A673 (cell line): ENCODE measurements around the gene PLVAP. TPM values are rescaled to one million over a fixed set of nuclear protein-coding genes. Genes with fewer than 3 reads are reported as not detected.
A peak's percentile ranks its signal among the peaks of the same experiment; 100 is the strongest.

Experiments used
- BruUV-seq: library from RNA; stranded (reverse); fragments of 400-500 nt; replicated peaks from 2 replicates; lab custom pipeline; 2021; lab: Mats Ljungman, UMichigan
- CTCF ChIA-PET: fragments of 300-600 bp; sonication (Branson Sonifier 250); formaldehyde crosslinking; loops from one replicate; lab custom pipeline; 2022; ENCODE audit warnings: antibody characterized with exemption; lab: Charles Lee
- POLR2A ChIA-PET: fragments of 300-600 bp; sonication (Branson Sonifier 250); formaldehyde crosslinking; loops from one replicate; lab custom pipeline; 2022; ENCODE audit warnings: antibody characterized with exemption; ENCODE audit not compliant: low non-redundant PET; lab: Charles Lee
- DNase-seq: peaks from one replicate; pipeline ENCODE4 v3.0.0-alpha.2; 2015; ENCODE audit warnings: low spot score
- H3K27ac ChIP-seq: fragments of 200-600 bp; sonication (generic); 2 replicates; pipeline ENCODE4 v1.5.1; 2016; ENCODE audit warnings: mixed run types, low read depth, mild to moderate bottlenecking, mixed read lengths, antibody characterized with exemption, low read length; ENCODE audit not compliant: poor library complexity, severe bottlenecking
- H3K27me3 ChIP-seq: fragments of 200-600 bp; sonication (generic); replicated peaks from 2 replicates; pipeline ENCODE4 v1.6.1; 2017; ENCODE audit warnings: mixed run types, low read depth, mild to moderate bottlenecking, mixed read lengths, antibody characterized with exemption, low read length; ENCODE audit not compliant: insufficient read depth, poor library complexity
- H3K36me3 ChIP-seq: fragments of 200-600 bp; sonication (generic); 2 replicates; pipeline ENCODE4 v1.6.1; 2016; ENCODE audit warnings: mixed run types, mild to moderate bottlenecking, mixed read lengths, antibody characterized with exemption, low read length; ENCODE audit not compliant: insufficient read depth, poor library complexity, severe bottlenecking
- H3K4me1 ChIP-seq: fragments of 200-600 bp; sonication (generic); 2 replicates; pipeline ENCODE4 v1.6.1; 2017; ENCODE audit warnings: mixed run types, mild to moderate bottlenecking, mixed read lengths, antibody characterized with exemption, low read length; ENCODE audit not compliant: insufficient read depth, poor library complexity, severe bottlenecking
- H3K4me3 ChIP-seq: fragments of 200-600 bp; sonication (generic); 2 replicates; pipeline ENCODE4 v1.5.1; 2016; ENCODE audit warnings: low read depth, mixed run types, mild to moderate bottlenecking, mixed read lengths, low read length; ENCODE audit not compliant: poor library complexity, severe bottlenecking
- H3K9me3 ChIP-seq: fragments of 200-600 bp; sonication (generic); 2 replicates; pipeline ENCODE4 v1.6.1; 2016; ENCODE audit warnings: mixed run types, low read depth, mild to moderate bottlenecking, mixed read lengths, antibody characterized with exemption, low read length; ENCODE audit not compliant: poor library complexity, severe bottlenecking
- EZH2 ChIP-seq: fragments of 200-600 bp; sonication (generic); IDR thresholded peaks from 2 replicates; pipeline ENCODE4 v1.6.1; 2017; ENCODE audit warnings: borderline replicate concordance, low read depth, mild to moderate bottlenecking, mixed read lengths, antibody characterized with exemption, low read length; ENCODE audit not compliant: poor library complexity, severe bottlenecking
- intact Hi-C: fragments of 100-400 bp; cut with micrococcal nuclease; formaldehyde crosslinking; loops from one replicate; pipeline ENCODE4 v1.10.0; 2022; ENCODE audit not compliant: unreplicated experiment
- total RNA-seq: library from RNA; stranded (reverse); gene quantifications from 2 replicates; pipeline ENCODE4 v1.2.3, GENCODE V29; 2021
- TF ChIP-seq, protein P1 (sequence below): fragments of 300-800, 200-600 bp; sonication (generic); conservative IDR thresholded peaks from 2 replicates; pipeline ENCODE4 v1.5.1; 2017; ENCODE audit warnings: low read depth, mild to moderate bottlenecking, antibody characterized with exemption, low read length, moderate library complexity, mixed read lengths

The PLVAP gene
- total RNA-seq, 1 experiment from 2014 or later: 0.24 TPM

GRCh38 chr19:17319473-17320238, 57.5 kb downstream of the PLVAP start:
- no peaks in the 10 kb centered on the region for H3K27me3 ChIP-seq
- TF ChIP-seq, protein P1, sequence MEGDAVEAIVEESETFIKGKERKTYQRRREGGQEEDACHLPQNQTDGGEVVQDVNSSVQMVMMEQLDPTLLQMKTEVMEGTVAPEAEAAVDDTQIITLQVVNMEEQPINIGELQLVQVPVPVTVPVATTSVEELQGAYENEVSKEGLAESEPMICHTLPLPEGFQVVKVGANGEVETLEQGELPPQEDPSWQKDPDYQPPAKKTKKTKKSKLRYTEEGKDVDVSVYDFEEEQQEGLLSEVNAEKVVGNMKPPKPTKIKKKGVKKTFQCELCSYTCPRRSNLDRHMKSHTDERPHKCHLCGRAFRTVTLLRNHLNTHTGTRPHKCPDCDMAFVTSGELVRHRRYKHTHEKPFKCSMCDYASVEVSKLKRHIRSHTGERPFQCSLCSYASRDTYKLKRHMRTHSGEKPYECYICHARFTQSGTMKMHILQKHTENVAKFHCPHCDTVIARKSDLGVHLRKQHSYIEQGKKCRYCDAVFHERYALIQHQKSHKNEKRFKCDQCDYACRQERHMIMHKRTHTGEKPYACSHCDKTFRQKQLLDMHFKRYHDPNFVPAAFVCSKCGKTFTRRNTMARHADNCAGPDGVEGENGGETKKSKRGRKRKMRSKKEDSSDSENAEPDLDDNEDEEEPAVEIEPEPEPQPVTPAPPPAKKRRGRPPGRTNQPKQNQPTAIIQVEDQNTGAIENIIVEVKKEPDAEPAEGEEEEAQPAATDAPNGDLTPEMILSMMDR: no peak
- no peak for TF ChIP-seq EZH2
- H3K4me1 ChIP-seq: no peaks in the 10 kb centered on the region
- intact Hi-C loops: no loop called here
- BruUV-seq: TSS peak; percentile 91
- ChIA-PET POLR2A (no interaction called here), CTCF (no interaction called here)
- H3K36me3 ChIP-seq: peaks cover 17% of the 10 kb centered on the region
- DNase-seq: no peak
- H3K4me3 ChIP-seq: no peak overlapping the region
- no peak overlapping the region for H3K27ac ChIP-seq
- no peaks in the 10 kb centered on the region for H3K9me3 ChIP-seq

GRCh38 chr19:17318966-17319365, 58.2 kb downstream of the PLVAP start:
- Histone ChIP-seq H3K27ac (no peak overlapping the region), H3K4me3 (no peak overlapping the region), H3K4me1 (no peaks in the 10 kb centered on the region), H3K9me3 (no peaks in the 10 kb centered on the region), H3K36me3 (peaks cover 21% of the 10 kb centered on the region), H3K27me3 (no peaks in the 10 kb centered on the region)
- no TSS peak for BruUV-seq
- DNase-seq: no peak
- intact Hi-C loops: no loop called here
- CTCF ChIA-PET: no interaction called here
- POLR2A ChIA-PET: no interaction called here
- TF ChIP-seq, protein P1: no peak
- no peak for TF ChIP-seq EZH2

DNA sequence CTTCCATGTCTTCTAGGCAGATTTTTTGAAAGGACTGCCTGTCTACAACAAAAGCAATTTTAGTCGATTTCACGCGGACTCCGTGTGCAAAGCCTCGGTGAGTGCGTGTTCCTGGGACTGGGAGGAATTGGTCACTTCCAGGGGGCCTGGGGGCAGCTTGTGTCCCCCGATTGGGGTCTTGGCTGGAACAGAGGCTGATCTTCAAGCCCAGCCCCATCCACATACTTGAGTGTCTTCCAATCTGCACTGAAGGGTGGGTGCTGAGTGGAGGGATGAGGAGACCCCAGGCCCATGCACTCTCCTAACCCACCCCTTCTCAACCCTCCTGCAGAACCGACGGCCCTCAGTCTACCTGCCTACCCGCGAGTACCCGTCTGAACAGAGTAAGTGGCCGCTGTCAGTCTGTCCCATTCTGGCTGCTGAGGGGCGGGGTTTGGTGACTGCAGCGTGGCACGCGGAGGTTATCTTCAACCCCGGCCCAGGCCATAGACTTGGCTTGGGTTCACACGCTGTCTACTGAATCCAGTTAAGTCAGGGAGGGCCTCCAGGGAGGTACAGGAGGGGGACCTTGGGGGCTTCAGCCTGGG, 63.0 kb downstream of the PLVAP start:
- DNase-seq: no peak
- POLR2A ChIA-PET: no interaction called here
- CTCF ChIA-PET: no interaction called here
- Histone ChIP-seq H3K4me3 (no peak overlapping the region), H3K27me3 (no peaks in the 10 kb centered on the region), H3K36me3 (peaks cover 21% of the 10 kb centered on the region), H3K9me3 (no peaks in the 10 kb centered on the region), H3K4me1 (no peaks in the 10 kb centered on the region), H3K27ac (no peak overlapping the region)
- intact Hi-C loops: no loop called here
- BruUV-seq: no TSS peak
- TF ChIP-seq, protein P1: no peak
- no peak for TF ChIP-seq EZH2
